Measurements from ENCODE around the gene EVPLL.
"Not testable (repeated sequence)": the region's sequence is repeated elsewhere in the genome, so short reads cannot be mapped to it uniquely, and the experiment has no call there.

Gene EVPLL

DNA sequence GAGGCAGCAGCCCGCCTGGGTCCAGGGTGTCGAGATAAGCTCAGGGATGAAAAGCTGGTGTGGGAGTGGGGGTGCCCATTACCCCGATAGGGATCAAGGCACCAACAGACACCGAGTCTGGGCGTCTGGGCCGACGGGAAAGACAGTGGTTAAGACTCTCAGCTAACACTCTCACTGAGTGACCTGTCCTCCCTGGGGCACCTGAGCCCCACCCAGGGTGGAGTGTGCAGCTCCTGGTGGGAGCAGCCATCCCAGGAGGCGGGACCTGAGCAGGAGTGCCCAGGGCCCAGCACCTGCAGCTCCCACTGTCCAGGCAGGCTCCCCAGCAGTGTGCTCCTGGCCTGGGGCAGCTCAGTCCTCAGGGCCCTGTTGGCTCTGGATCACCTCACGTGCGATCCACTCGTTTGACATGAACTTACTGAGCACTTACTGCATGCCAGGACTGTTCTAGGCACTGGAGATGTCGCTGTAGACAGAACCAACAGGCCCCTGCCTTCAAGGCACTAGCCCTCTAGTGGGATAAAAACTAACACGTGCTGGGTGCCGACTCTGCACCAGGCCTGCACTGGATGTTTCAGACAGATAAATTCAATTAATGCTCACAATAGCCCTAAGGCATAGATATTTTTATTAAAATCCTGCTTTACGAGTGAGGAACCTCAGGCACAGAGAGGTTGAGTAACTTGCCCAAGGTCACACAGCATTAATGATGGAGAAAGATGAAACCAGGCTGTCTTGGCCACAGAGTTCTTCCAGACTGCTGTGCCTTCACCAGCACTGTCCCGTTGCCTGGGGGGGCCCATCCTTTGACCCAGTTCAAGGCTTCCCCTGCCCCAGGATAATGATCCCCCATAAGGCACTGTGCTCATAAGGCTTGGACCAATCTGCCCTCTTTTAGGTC, 1.9 kb downstream of the EVPLL start:
- DNase-seq, result no peak

DNA sequence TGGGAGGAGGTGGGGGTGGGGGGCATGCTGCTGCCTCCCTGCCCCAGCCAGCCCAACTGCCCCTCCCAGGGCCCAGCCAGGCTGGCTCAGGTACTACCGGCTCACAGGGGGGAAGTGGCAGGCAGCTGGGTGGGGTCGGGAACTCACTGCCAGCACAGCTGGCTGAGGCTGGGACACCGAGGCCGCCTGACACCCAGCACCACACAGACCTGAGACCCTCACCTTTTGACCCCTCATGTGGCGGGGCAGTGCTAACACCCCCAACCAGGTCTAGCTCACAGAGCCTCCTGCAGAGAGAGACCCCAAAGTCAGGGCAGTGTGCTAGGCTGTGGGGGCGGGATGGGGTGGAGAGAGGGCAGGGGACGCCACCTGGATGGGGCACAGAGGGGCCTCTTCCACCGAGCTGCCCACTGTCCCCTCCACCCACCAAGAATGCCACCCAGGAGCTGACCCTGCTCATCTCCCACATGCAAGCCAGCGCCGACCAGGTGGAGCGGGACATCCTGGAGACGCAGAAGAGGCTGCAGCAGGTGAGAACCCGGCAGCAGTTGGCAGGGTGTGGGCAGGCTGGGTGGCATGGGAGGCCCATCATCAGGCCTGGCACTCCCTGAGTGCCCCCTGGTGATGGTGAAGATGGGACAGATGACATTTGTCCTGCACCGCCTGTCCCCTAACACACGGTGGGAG, 3.0 kb downstream of the EVPLL start:
- DNase-seq, result no peak

DNA sequence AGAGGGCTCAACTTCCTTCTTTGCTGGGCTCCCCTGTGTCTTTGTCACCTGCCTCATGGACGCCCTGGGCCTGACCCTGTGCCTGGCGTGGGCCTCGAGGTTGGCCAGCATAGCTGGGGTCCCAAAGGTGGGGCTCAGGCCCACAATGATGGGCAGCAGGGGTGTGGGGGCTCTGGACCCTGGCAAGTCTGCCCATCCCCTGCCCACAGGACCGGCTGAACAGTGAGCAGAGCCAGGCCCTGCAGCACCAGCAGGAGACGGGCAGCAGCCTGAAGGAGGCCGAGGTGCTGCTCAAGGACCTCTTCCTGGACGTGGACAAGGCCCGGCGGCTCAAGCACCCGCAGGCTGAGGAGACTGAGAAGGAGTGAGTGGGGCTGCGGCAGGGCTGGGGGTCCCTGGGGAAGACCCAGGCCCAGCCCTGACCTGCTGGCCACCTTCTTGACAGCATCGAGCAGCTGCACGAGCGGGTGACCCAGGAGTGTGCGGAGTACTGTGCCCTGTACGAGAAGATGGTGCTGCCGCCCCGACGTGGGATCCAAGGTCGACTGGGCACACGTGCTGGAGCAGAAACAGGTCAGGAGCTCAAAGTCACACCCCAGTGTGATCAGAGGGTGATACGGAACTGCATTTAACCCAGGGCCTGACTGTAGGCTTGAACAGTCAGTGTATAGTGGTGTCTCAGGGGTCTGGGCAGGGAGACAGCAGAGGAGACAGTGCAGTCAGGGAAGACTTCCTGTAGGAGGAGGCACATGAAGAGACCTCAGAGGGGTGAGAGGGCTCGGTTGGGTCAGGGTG, 3.8 kb downstream of the EVPLL start:
- DNase-seq, result no peak

DNA sequence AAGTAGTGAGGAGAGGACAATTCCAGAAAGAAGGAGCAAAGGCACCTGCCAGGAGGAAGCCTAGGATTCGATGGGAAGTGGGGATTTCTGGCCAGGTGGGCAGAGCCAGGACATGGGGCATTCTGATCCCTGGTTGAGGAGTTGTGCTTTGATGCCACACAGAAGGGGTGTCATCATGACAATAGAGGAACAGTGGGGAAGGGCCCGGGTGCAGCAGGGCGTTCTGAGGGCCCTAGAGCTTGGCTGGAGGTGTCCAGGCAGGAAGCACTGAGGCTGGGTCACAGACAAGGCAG, 4.3 kb downstream of the EVPLL start:
- DNase-seq, result no peak

DNA sequence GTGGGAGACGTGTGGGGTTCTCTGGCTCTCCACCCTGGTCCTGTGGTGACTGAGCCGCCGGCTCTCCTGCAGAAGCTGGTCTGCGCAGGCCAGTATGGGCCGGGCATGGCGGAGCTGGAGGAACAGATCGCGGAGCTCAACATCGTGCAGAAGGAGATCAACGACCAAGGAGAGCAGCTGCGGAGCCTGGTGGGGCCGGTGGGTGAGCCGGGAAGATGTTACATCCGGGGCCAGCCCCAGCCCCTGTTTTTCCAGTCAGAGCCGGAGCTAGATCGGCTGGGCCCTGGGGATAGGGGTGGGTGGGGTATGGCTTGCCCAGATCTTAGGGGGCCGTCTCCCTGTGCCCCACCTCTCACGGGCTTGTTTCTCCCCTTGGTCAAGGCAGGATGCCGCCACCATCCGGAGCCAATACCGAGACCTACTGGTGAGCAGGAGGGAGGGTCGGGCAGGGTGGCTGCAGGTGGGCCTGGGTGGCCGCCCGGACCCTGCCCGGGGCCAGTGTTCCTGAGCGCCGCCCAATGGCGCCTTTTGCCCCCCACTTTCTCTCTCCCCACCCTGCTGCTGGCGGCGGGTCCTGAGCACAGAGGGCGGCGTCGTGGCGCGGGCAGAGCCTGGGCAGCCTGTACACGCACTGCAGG, 5.0 kb downstream of the EVPLL start:
- no peak for DNase-seq

DNA sequence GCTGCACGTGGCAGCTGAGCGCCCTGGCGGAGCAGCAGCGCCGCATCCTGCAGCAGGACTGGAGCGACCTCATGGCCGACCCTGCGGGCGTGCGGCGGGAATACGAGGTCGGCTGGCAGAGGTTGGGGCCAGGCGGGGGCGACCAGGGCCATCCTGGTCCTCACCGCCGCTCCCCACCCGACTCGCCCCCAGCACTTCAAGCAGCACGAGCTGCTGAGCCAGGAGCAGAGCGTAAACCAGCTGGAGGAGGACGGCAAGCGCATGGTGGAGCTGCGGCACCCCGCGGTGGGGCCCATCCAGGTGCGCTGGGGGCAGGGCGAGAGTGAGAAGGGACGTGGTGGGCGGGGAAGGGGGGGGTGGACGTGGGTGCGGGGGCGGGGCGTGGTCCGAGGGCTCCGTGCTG, 5.5 kb downstream of the EVPLL start:
- DNase-seq, result not testable (repeated sequence)

DNA sequence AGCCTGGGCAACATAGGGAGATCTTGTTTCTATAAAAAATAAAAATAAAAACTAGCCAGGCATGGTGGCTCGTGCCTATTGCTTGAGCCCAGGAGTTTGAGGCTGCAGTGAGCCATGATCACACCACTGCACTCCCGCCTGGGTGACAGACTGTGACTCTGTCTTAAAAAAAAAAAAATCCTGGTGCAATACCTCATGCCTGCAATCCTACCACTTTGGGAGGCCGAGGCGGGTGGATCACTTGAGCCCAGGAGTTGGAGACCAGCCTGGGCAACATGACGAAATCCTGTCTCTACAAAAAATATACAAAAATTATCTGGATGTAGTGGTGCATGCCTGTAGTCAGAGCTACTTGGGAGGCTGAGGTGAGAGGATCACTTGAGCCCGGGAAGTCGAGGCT, 6.7 kb downstream of the EVPLL start:
- DNase-seq, result not testable (repeated sequence)

DNA sequence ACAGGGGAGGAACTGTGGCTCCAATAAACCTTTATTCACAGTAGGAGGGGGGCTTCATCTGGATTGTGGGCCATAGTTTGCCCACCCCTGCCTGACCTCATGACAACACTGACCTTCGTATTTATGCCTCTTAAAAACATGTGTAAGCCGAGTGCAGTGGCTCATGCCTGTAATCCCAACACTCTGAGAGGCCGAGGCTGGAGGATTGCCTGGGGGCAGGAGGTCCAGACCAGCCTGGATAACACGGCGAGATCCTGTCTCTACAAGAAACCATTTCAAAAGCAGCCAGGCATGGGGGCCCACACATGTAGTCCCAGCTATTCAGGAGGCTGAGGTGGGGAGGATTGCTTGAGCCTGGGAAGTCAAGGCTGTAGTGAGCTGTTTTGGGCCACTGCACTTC, 10.0 kb downstream of the EVPLL start:
- DNase-seq, result not testable (repeated sequence)

DNA sequence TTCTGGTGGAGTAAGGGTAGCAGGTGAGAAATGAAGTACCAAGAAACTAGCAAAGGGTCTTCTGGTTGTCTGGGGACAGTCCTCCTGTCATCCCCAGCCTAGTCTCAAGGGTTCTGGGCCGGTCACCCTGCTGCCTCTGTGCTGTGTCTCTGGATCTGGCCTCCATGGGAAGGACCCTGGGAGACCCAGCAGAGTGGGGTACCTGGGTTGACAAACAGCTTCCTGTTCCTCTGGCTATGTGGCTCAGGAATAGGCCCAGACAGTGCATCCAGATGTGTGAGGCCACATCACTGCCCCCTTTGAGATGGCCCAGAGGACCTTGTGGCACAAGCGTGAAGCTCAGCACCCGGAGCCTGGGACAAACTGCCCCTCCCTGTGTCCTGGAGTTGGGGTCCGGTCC, 10.7 kb downstream of the EVPLL start:
- not testable (repeated sequence) for DNase-seq

DNA sequence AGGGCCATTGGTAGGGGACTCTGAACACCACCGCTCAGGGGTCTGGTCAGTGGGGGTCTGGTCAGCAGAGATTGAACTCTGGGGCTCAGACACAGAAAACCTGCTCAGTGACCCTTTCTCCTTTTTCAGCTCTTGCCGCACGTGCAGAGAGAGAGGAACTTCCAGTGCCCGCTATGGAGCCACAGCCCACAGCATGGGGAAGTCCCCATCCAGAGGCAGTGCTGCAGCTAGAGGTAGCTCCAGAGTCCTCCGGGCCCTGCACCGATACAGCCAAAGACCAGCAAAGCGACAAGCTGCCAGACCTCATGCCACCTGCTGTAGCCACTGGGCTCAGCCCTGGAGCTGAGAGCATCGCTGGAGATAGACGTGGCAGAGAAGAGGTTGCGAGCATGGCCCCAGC, 11.2 kb downstream of the EVPLL start:
- DNase-seq, result not testable (repeated sequence)

DNA sequence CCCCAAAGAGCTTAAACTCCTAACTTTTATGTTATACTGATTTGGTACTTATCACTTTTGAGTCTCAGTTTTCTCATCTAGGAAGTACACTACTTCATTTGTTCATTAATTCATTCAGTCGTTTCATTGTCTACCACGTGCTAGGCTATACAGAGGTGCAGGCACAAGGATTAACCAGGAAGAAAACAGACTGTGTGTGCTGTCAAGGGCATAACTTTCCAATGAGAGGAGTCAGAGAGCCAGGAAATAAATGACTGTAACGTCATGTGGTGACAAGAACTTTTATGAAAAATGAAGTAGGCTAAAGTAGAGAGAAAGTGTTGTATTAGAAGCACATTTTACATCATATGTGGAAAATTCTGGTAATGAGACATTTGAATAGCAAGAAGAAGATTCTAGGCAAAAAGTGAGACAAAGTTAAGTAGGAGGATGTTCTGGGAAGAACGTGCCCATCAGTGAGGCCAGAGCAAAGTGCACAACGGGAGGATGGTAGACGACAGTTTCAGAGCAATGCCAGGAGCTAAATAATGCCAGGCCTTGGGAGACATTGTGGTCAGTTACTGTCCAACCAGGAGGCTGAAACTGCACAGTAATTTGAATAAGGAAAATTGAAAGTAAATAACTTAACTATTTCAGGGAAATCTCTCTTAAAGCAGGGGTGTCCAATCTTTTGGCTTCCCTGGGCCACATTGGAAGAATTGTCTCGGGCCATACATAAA, 24.5 kb downstream of the EVPLL start:
- not testable (repeated sequence) for DNase-seq

DNA sequence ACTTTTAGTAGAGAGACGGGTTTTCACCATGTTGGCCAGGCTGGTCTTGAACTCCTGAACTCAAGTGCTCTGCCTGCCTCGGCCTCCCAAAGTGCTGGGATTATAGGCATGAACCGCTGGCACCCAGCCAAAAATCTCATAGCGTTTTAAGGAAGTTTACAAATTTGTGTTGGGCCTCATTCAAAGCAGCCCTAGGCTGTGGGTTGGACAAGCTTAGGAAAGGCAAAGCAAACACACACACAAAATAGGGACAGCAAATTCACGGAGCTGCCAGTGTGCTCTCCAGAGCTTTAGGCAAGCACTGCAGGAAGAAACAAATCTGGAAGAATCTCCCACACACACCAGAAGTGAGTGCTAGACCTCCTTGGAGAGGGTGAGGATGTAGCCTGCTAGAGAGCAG, 25.6 kb downstream of the EVPLL start:
- not testable (repeated sequence) for DNase-seq

DNA sequence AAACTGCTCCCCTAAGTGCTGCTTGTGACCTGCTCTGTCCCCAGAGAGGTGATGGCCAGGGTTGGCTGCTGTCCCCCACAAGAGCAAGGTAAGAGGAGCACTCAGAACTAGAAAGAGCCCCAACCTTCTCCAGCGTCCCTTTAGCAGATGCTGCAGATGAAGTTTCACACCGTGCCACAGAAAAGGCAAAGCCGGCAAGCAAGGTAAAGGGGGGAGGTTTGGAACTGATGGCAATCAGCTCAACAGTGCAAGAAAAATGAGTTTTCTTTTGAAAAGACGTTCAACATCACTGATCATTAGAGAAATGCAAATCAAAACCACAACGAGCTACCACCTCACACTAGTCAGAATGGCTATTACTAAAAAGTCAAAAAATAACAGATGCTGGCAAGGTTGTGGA, 26.0 kb downstream of the EVPLL start:
- not testable (repeated sequence) for DNase-seq

DNA sequence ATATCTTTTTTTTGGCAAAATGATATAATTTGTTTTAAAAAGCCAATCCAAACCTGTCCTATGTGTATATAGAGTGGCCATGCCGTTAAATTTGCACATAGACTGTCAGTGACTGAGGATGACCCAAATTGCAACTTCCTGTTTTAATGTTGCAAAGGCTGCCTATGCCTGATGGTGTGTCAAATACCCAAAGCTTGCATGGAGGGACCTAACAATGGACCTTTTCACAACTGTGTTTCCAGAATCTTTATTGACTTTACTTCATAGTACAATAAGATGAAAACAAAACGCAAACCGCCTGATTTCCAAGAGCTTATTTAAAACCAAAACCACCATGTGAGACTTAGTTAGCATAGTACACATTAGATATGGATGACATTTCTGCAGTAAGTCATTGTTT, 31.3 kb downstream of the EVPLL start:
- not testable (repeated sequence) for DNase-seq

DNA sequence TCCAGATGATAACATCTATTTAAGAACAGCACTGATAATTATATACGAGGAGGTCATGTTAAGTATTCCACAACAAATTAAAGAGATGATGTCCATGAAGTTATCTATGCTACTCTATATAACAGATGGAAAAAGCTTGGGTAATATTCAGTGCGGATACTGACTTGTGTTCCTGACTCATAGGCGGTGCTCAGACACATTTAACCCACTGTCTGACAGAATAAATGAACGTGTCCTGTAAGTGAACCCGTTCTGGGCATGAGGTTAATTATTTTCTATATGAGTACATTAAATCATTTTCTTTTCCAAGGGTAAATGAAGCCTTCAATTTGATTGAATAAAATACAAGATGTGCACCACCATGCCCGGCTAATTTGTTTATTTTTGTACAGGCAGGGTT, 31.7 kb downstream of the EVPLL start:
- DNase-seq, result not testable (repeated sequence)

DNA sequence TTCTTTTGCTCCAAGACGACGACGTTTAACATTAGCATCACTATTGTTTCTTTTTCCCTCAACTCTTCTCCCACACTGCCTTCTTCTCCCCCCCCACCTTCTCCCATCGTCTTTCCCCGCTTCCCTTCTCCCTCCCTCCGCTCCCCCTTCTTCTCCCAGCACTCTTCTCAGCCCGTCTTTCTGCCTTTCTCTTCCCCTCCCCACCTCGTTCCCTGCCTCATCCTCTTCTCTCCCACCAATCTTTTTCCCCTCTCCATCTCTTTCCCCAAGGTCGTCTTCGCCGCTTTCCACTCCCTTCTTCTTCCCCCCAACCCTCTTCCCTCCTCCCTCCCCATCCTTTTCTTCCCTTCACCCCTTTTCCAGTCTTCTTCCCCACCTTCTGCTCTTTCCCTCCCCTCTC, 33.2 kb downstream of the EVPLL start:
- not testable (repeated sequence) for DNase-seq

DNA sequence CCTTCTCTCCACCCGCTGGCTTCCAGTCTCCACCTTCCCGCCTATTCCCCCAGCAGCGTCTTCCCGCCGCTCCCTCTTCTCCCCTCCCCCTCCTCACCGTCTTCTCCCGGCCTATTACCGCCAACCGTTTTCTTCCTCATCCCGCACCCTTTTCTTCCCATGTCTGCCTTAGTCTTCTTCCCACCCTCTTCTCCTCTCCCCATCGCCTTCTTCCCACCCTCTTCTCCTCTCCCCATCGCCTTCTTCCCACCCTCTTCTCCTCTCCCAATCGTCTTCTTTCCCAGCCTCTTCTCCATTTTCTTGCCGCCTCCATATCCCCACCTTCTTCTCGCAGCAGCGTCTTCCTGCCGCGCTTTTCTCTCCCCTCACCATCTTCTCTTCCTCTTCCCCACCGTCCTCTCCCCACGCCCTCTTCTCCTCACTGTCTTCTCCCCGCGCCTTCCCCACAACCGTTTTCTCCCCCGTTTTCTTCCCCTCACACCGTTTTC, 33.8 kb downstream of the EVPLL start:
- DNase-seq, result peak; percentile 40

DNA sequence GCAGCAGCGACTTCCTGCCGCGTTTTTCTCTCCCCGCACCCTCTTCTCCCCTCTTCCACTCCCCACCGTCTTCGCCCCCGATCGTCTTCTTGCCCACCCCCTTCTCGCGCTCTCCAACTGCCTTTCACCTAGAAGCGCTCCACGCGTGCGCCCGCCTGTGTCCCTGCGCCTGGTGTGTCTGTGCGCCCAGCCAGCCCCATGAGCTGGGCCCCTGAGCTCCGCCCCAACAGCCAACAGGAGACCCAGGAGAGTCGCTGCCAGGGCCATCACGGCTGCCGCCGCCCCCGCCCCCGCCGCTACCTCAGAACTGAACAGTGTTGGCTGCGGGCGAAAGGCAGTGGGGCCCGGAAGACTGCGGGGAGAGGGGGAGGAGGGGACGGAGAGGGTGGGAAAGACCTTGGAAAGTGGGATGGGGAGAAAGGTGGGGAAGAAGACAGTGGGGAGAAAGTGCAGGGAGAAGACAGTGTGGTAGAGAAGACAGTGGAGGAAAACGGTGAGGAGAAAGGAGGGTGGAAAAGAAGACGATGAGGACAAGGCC, 34.5 kb downstream of the EVPLL start:
- DNase-seq, result not testable (repeated sequence)

DNA sequence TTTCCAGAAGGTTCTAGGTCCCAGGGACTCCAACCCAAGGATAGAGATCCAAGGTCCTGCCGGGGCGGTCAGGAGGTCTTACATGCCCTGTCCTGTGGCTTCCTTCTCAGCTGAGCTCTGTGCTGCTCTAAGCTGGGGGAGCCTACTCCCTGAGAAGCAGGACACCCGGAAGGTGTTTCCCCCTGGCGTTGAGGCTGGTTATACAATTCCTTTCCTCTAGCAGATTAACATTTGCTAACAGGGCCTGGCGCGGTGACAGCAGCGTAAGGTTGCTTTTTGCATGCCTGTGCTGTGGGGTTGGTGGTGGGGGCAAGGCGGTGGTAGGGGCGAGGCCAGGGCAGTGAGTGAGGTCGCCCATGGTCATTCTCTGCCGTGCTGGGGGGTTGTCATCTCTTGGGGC, 43.9 kb downstream of the EVPLL start:
- not testable (repeated sequence) for DNase-seq

DNA sequence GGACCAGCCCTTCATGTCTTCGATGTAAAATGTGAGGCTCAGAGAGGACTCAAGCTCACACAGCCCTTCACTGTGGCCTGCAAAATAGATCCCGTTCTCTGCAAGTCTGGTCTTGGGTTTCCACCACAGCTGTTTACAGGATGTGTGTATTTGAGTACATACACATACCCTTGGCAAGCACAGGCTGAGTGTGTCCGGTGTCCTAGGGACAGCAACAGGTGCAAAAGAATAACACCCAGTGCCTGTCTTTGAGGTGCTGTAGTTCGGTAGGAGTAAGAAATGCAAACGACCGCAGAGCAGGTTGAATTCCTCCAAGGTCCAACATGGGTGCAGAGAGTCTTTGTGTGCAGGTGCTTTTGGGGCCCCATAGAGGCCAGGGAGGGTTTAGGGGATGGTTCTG, 44.9 kb downstream of the EVPLL start:
- DNase-seq, result not testable (repeated sequence)

DNA sequence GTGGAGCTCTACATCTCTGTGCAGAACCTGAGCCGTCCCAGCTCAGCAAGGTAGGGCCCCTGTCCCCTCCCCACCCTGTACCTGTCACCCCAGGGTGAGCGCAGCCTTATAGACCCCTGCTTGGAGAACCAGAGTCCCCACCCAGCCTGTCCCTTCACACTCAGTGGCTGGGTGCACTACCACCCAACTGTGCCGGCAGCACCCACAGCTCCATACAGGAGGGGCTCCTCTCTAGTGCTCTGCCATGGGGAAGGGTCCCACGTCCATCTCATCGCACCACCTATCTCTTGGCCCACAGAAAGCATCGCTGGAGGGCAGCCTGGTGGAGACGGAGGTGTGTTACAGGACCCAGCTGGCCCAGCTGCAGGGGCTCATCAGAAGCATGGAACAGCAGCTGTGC, 45.4 kb downstream of the EVPLL start:
- not testable (repeated sequence) for DNase-seq

DNA sequence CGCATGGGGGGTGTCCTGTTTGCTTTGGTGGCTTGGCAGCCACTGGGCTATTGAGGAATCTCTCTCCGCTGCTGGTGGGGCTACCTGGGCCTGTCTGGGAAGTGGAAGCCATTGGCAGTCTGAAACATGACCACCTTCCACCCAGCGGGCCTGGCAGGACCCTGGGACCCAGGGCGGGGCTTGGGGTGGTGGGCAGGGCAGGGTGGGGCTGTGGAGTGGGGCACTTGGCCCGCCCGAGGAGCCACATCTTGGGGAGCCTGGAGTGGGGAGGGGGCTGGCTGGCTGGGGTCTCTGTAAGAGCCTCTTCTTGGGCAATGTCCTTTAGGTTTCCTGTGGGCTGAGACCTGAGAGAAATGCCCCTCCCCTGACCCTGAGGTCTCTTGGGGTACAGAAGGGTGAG, 48.0 kb downstream of the EVPLL start:
- not testable (repeated sequence) for DNase-seq

Data from DMS79 treated with DMSO at 0.1 percent for 48 hours (cell line).